HG03439 (cell line): ENCODE data around the gene GP9.

Source experiments
- ATAC-seq: cut with Tn5 transposase; IDR thresholded peaks from one replicate; pipeline ENCODE4 v1.9.1; 2021; ENCODE audit warnings: mild to moderate bottlenecking, moderate library complexity; ENCODE audit not compliant: unreplicated experiment

Gene GP9

GRCh38 chr3:129027544-129027880 lies 33.1 kb upstream of the GP9 start:
- ATAC-seq = no peak

GRCh38 chr3:129028866-129029265 lies 31.7 kb upstream of the GP9 start:
- ATAC-seq = no peak

- ATAC-seq = no peak
Measured at GRCh38 chr3:129030611-129031010, 30.0 kb upstream of the GP9 start.

GRCh38 chr3:129031476-129032215 lies 28.9 kb upstream of the GP9 start:
- no peak for ATAC-seq

GRCh38 chr3:129032716-129033115 lies 27.9 kb upstream of the GP9 start:
- ATAC-seq = no peak

- ATAC-seq = no peak
Measured at GRCh38 chr3:129033151-129033550, 27.4 kb upstream of the GP9 start.

- no peak for ATAC-seq
Measured at GRCh38 chr3:129033633-129034321, 26.8 kb upstream of the GP9 start.

GRCh38 chr3:129034642-129035041 lies 25.9 kb upstream of the GP9 start:
- ATAC-seq = no peak

GRCh38 chr3:129035360-129036221 lies 25.0 kb upstream of the GP9 start:
- ATAC-seq = no peak

GRCh38 chr3:129036222-129037092 lies 24.1 kb upstream of the GP9 start:
- ATAC-seq = no peak

- ATAC-seq = no peak
Measured at GRCh38 chr3:129037093-129037419, 23.5 kb upstream of the GP9 start.

GRCh38 chr3:129038121-129038855 lies 22.3 kb upstream of the GP9 start:
- no peak for ATAC-seq

- no peak for ATAC-seq
Measured at GRCh38 chr3:129039271-129040038, 21.1 kb upstream of the GP9 start.

GRCh38 chr3:129040039-129040336 lies 20.6 kb upstream of the GP9 start:
- ATAC-seq = no peak

GRCh38 chr3:129040579-129041300 lies 19.8 kb upstream of the GP9 start:
- ATAC-seq = no peak

- ATAC-seq = no peak
Measured at GRCh38 chr3:129045675-129046036, 14.9 kb upstream of the GP9 start.

GRCh38 chr3:129046037-129046731 lies 14.4 kb upstream of the GP9 start:
- no peak for ATAC-seq

GRCh38 chr3:129046732-129047552 lies 13.6 kb upstream of the GP9 start:
- ATAC-seq = no peak
